Measurements from ENCODE around the gene TOX4.

GRCh38 chr14:21496453-21496852, 19.5 kb downstream of the TOX4 start:
- TF ChIP-seq CTCF (IDR thresholded peaks at IDR 0.05) (no peak), POLR2A (IDR thresholded peaks at IDR 0.05) (no peak)

All from breast epithelium (tissue), 3 donors.